Mesodermal cell (in vitro differentiated cells): ENCODE measurements around the gene EFHD1.

Source experiments
- H3K27ac ChIP-seq: 2 replicates; pipeline ENCODE4 v1.7.0; 2013; ENCODE audit warnings: mild to moderate bottlenecking, low read depth, low read length, moderate library complexity; ENCODE audit not compliant: severe bottlenecking
- H3K36me3 ChIP-seq: 2 replicates; pipeline ENCODE4 v1.7.1; 2013; ENCODE audit warnings: mild to moderate bottlenecking, low read length, moderate library complexity; ENCODE audit not compliant: control insufficient read depth, insufficient read depth
- H3K4me1 ChIP-seq: one replicate; pipeline ENCODE4 v1.7.1; 2013; ENCODE audit warnings: mild to moderate bottlenecking, low read length; ENCODE audit not compliant: insufficient read depth, control insufficient read depth, poor library complexity, severe bottlenecking
- H3K4me3 ChIP-seq: 2 replicates; pipeline ENCODE4 v1.7.0; 2013; ENCODE audit warnings: low read length, control low read depth, mild to moderate bottlenecking; ENCODE audit not compliant: insufficient read depth, poor library complexity, severe bottlenecking; ENCODE audit errors: extremely low read depth
- H3K9me3 ChIP-seq: 2 replicates; pipeline ENCODE4 v1.7.1; 2013; ENCODE audit warnings: mild to moderate bottlenecking, low read length, moderate library complexity; ENCODE audit not compliant: control insufficient read depth
- WGBS, 2 experiments: methylation state at CpG; one replicate each; pipeline ENCODE4 v1.1.5; 2013; ENCODE audit warnings: missing lambda C conversion rate in 2 of 2; ENCODE audit not compliant: insufficient coverage in 2 of 2; 5-methylcytosine and 5-hydroxymethylcytosine counted together

EFHD1 gene

GRCh38 chr2:232653441-232653840 is 20.0 kb downstream of the EFHD1 start:
- no peaks in the 10 kb centered on the region for H3K36me3 ChIP-seq
- peaks cover 10% of the 10 kb centered on the region for H3K4me1 ChIP-seq
- no peak overlapping the region for H3K27ac ChIP-seq
- WGBS, 2 experiments = 90 to 94% methylated on average over 7 of the region's 7 CpGs
- no peaks in the 10 kb centered on the region for H3K9me3 ChIP-seq
- H3K4me3 ChIP-seq = no peak overlapping the region

- Histone ChIP-seq H3K36me3 (no peaks in the 10 kb centered on the region), H3K4me1 (peaks cover 10% of the 10 kb centered on the region), H3K9me3 (no peaks in the 10 kb centered on the region), H3K4me3 (no peak overlapping the region), H3K27ac (no peak overlapping the region)
- WGBS, 2 experiments = 85 to 95% methylated on average over 6 of the region's 6 CpGs
These were observed 22.0 kb downstream of the EFHD1 start for GRCh38 chr2:232655392-232655791.

GRCh38 chr2:232658217-232658785 is 24.9 kb downstream of the EFHD1 start:
- Histone ChIP-seq H3K9me3 (no peaks in the 10 kb centered on the region), H3K4me3 (no peak overlapping the region), H3K36me3 (no peaks in the 10 kb centered on the region), H3K27ac (no peak overlapping the region), H3K4me1 (peaks cover 5% of the 10 kb centered on the region)
- 72 to 76% methylated on average over 4 to 6 of the region's 7 CpGs for WGBS, 2 experiments

- Histone ChIP-seq H3K4me3 (no peak overlapping the region), H3K36me3 (no peaks in the 10 kb centered on the region), H3K9me3 (no peaks in the 10 kb centered on the region), H3K27ac (no peak overlapping the region), H3K4me1 (peaks cover 5% of the 10 kb centered on the region)
- WGBS, 2 experiments = 83 to 88% methylated on average over 1 of the region's 2 CpGs
These were observed 26.0 kb downstream of the EFHD1 start for GRCh38 chr2:232659359-232659758.

- H3K9me3 ChIP-seq = no peaks in the 10 kb centered on the region
- no peaks in the 10 kb centered on the region for H3K36me3 ChIP-seq
- no peak overlapping the region for H3K27ac ChIP-seq
- no peaks in the 10 kb centered on the region for H3K4me1 ChIP-seq
- no peak overlapping the region for H3K4me3 ChIP-seq
- WGBS, 2 experiments = 97 to 98% methylated on average over 15 of the region's 16 CpGs
These were observed 29.3 kb downstream of the EFHD1 start for GRCh38 chr2:232662486-232663260.

- no peaks in the 10 kb centered on the region for H3K4me1 ChIP-seq
- no peaks in the 10 kb centered on the region for H3K9me3 ChIP-seq
- 94 to 100% methylated on average over 5 of the region's 7 CpGs for WGBS, 2 experiments
- H3K36me3 ChIP-seq = no peaks in the 10 kb centered on the region
- H3K4me3 ChIP-seq = no peak overlapping the region
- H3K27ac ChIP-seq = no peak overlapping the region
These were observed 32.8 kb downstream of the EFHD1 start for GRCh38 chr2:232666051-232666805.

GRCh38 chr2:232667989-232668583 is 34.7 kb downstream of the EFHD1 start:
- peaks cover 7% of the 10 kb centered on the region for H3K36me3 ChIP-seq
- H3K9me3 ChIP-seq = no peaks in the 10 kb centered on the region
- 96 to 98% methylated on average over 4 to 5 of the region's 10 CpGs for WGBS, 2 experiments
- no peaks in the 10 kb centered on the region for H3K4me1 ChIP-seq
- no peak overlapping the region for H3K4me3 ChIP-seq
- no peak overlapping the region for H3K27ac ChIP-seq

- Histone ChIP-seq H3K4me3 (no peak overlapping the region), H3K4me1 (no peaks in the 10 kb centered on the region), H3K36me3 (peaks cover 15% of the 10 kb centered on the region), H3K27ac (no peak overlapping the region), H3K9me3 (no peaks in the 10 kb centered on the region)
- 79 to 82% methylated on average over 16 of the region's 17 CpGs for WGBS, 2 experiments
These were observed 35.5 kb downstream of the EFHD1 start for GRCh38 chr2:232668805-232669444.

- Histone ChIP-seq H3K36me3 (peaks cover 21% of the 10 kb centered on the region), H3K27ac (no peak overlapping the region), H3K4me1 (no peaks in the 10 kb centered on the region), H3K9me3 (no peaks in the 10 kb centered on the region), H3K4me3 (no peak overlapping the region)
- no CpG with 5 or more reads among the region's 1 CpG for WGBS, 2 experiments
These were observed 39.2 kb downstream of the EFHD1 start for GRCh38 chr2:232672588-232672987.

GRCh38 chr2:232674491-232674890 is 41.1 kb downstream of the EFHD1 start:
- Histone ChIP-seq H3K4me3 (no peak overlapping the region), H3K36me3 (peaks cover 21% of the 10 kb centered on the region), H3K4me1 (no peaks in the 10 kb centered on the region), H3K27ac (no peak overlapping the region), H3K9me3 (no peaks in the 10 kb centered on the region)
- WGBS, 2 experiments = 88 to 93% methylated on average over 5 of the region's 6 CpGs
